Endothelial cell of umbilical vein (primary cell): Measurements from ENCODE around the gene ARF4. TPM values are rescaled to one million over a fixed set of nuclear protein-coding genes. Genes with fewer than 3 reads are reported as not detected.

Source experiments
- BruUV-seq: library from RNA; stranded (reverse); fragments of 400-500 nt; replicated peaks from 2 replicates; lab custom pipeline; 2021; lab: Mats Ljungman, UMichigan
- CTCF ChIA-PET: fragments of 300-600, 350-600 bp; sonication (Branson Sonifier 250); formaldehyde crosslinking; loops from one replicate; lab custom pipeline; 2021; ENCODE audit warnings: antibody characterized with exemption, inconsistent platforms; lab: Charles Lee
- POLR2A ChIA-PET: fragments of 300-600, 350-600 bp; sonication (Branson Sonifier 250); formaldehyde crosslinking; loops from one replicate; lab custom pipeline; 2021; ENCODE audit warnings: antibody characterized with exemption, inconsistent platforms; lab: Charles Lee
- DNase-seq: peaks from one replicate; pipeline ENCODE4 v3.0.0-alpha.2; 2011; ENCODE audit warnings: low read depth, low spot score
- FAIRE-seq: peaks from 2 replicates; lab custom pipeline; 2011; peaks lifted over from hg19 to GRCh38; lab: Jason Lieb, UNC
- H2AFZ ChIP-seq: 2 replicates; pipeline ENCODE4 v1.6.0; 2012; ENCODE audit warnings: low read depth, low read length, control low read depth, inconsistent platforms
- H3K27ac ChIP-seq: 2 replicates; pipeline ENCODE4 v1.5.1; 2011; ENCODE audit warnings: low read depth, mild to moderate bottlenecking, control low read depth, low read length, moderate library complexity; ENCODE audit not compliant: insufficient read depth
- H3K27me3 ChIP-seq, 2 experiments: 2 replicates each; pipeline versions ENCODE4 v1.6.0 to v1.6.1; 2011; ENCODE audit warnings: low read length in 2 of 2, mixed read lengths in 1 of 2; ENCODE audit not compliant: control insufficient read depth in 2 of 2, insufficient read depth in 2 of 2
- H3K36me3 ChIP-seq, 2 experiments: 2 replicates in 1 of 2; 3 replicates in 1 of 2; pipeline ENCODE4 v1.5.1; 2011; ENCODE audit warnings: low read length in 2 of 2, mild to moderate bottlenecking in 1 of 2, moderate library complexity in 1 of 2; ENCODE audit not compliant: control insufficient read depth in 2 of 2, insufficient read depth in 2 of 2; ENCODE audit errors: extremely low read depth in 1 of 2
- H3K4me1 ChIP-seq: 3 replicates; pipeline ENCODE4 v1.5.1; 2011; ENCODE audit warnings: mild to moderate bottlenecking, low read length; ENCODE audit not compliant: control insufficient read depth, insufficient read depth; ENCODE audit errors: extremely low read depth
- H3K4me2 ChIP-seq: 2 replicates; pipeline ENCODE4 v1.6.1; 2011; ENCODE audit warnings: low read length, control low read depth, mixed read lengths; ENCODE audit not compliant: insufficient read depth
- H3K4me3 ChIP-seq, 3 experiments: fragments of 200-600 bp in 1 of 3; sonication (generic), shearing (Covaris generic) in 1 of 3; replicated peaks in 1 of 3; 2 replicates each; pipeline ENCODE4 v1.5.1; 2011 to 2016; ENCODE audit warnings: control low read depth in 3 of 3, low read length in 3 of 3, mild to moderate bottlenecking in 2 of 3, inconsistent platforms in 1 of 3, low read depth in 1 of 3, moderate library complexity in 1 of 3; ENCODE audit not compliant: insufficient read depth in 1 of 3
- H3K79me2 ChIP-seq: 2 replicates; pipeline ENCODE4 v1.6.0; 2012; ENCODE audit warnings: low read length, inconsistent platforms; ENCODE audit not compliant: control insufficient read depth, insufficient read depth
- H3K9ac ChIP-seq: replicated peaks from 2 replicates; pipeline ENCODE3; 2011; ENCODE audit warnings: low read length, control low read depth; ENCODE audit not compliant: insufficient read depth; ENCODE audit errors: extremely low read depth
- H3K9me1 ChIP-seq: replicated peaks from 3 replicates; pipeline ENCODE4 v1.6.0; 2011; ENCODE audit warnings: mild to moderate bottlenecking, low read length; ENCODE audit not compliant: control insufficient read depth, insufficient read depth; ENCODE audit errors: extremely low read depth
- H3K9me3 ChIP-seq: replicated peaks from 2 replicates; pipeline ENCODE4 v1.5.1; 2012; ENCODE audit warnings: low read length, inconsistent platforms; ENCODE audit not compliant: control insufficient read depth, insufficient read depth
- H4K20me1 ChIP-seq: replicated peaks from 2 replicates; pipeline ENCODE3; 2011; ENCODE audit warnings: mild to moderate bottlenecking, low read length; ENCODE audit not compliant: control insufficient read depth, insufficient read depth; ENCODE audit errors: extremely low read depth
- EZH2 ChIP-seq: IDR thresholded peaks from 2 replicates; pipeline ENCODE4 v1.6.1; 2012; ENCODE audit warnings: borderline replicate concordance, low read depth, mild to moderate bottlenecking, moderate library complexity, low read length, inconsistent platforms; ENCODE audit not compliant: severe bottlenecking
- FOS ChIP-seq: IDR thresholded peaks from 2 replicates; pipeline ENCODE4 v1.6.1; 2011; ENCODE audit warnings: mild to moderate bottlenecking, low read length, moderate library complexity, borderline replicate concordance; ENCODE audit not compliant: insufficient read depth
- GATA2 ChIP-seq: IDR thresholded peaks from 2 replicates; pipeline ENCODE4 v1.7.0; 2011; ENCODE audit warnings: low read depth, mild to moderate bottlenecking, moderate library complexity, mixed read lengths, low read length; ENCODE audit not compliant: insufficient read length, insufficient read depth
- MAX ChIP-seq: IDR thresholded peaks from 2 replicates; pipeline ENCODE4 v1.6.1; 2011; ENCODE audit not compliant: insufficient read depth, insufficient read length
- MYC ChIP-seq: IDR thresholded peaks from one replicate; pipeline ENCODE4 v1.6.1; 2011; ENCODE audit warnings: mild to moderate bottlenecking, low read depth, low read length
- POLR2A ChIP-seq: IDR thresholded peaks from 2 replicates; pipeline ENCODE4 v1.6.1; 2012; ENCODE audit warnings: low read depth, mild to moderate bottlenecking, control low read depth, low read length
- POLR2AphosphoS5 ChIP-seq: IDR thresholded peaks from 2 replicates; pipeline ENCODE4 v1.6.1; 2012; ENCODE audit warnings: low read depth, mild to moderate bottlenecking, control low read depth, low read length, moderate library complexity; ENCODE audit not compliant: insufficient read depth
- dilution Hi-C: fragments of 300-500 bp; cut with MboI; formaldehyde crosslinking; loops from one replicate; pipeline ENCODE4 v1.15.0; 2019; ENCODE audit warnings: low sequenced_read_pairs; ENCODE audit not compliant: extremely low pct_ligation_motif_present
- intact Hi-C: fragments of 100-400 bp; cut with micrococcal nuclease; formaldehyde crosslinking; loops from one replicate; pipeline ENCODE4 v1.10.0; 2022
- polyA plus RNA-seq, 4 experiments: library from polyadenylated mRNA; depleted of rRNA in 3 of 4; stranded (reverse) in 3 of 4; unstranded in 1 of 4; fragments of >200 nt; gene quantifications; 2 replicates each; pipeline versions ENCODE4 v1.2.1 to v1.2.3, GENCODE V29; 2011 to 2012; ENCODE audit warnings: missing spikeins in 1 of 4
- total RNA-seq: library from RNA; stranded (reverse); gene quantifications from 2 replicates; pipeline ENCODE4 v1.2.3, GENCODE V29; 2021
- TF ChIP-seq, protein P1 (sequence below), 2 donors: IDR thresholded peaks; 1 replicate in 1 of 2; 2 replicates in 1 of 2; pipeline ENCODE4 v1.5.1; 2011; ENCODE audit warnings: low read length in 2 of 2, mild to moderate bottlenecking in 2 of 2, moderate library complexity in 2 of 2, control low read depth in 1 of 2, inconsistent platforms in 1 of 2, low read depth in 1 of 2; ENCODE audit not compliant: insufficient read depth in 1 of 2; ENCODE audit errors: extremely low read depth in 1 of 2

Gene ARF4
- total and polyA plus RNA-seq, 2 donors (not counting 3 experiments of a cell fraction or from before 2014, with no cell fraction given): 239 to 249 TPM

DNA sequence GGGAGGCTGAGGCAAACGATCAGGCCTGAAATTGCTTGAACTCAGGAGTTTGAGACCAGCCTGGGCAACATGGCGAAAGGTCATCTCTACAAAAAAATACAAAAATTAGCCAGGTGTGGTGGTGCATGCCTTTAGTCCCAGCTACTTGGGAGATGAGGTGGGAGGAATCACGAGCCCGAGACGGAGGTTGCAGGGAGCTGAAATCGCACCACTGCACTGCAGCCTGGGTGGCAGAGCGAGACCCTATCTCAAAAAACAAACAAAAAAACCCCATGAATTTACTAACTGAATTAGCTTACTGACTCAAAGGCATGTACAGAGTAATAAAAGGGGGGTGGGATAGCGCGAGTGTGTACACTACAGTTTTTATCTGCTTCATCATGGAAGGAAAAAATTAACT is 19.3 kb downstream of the ARF4 start:
- H3K36me3 ChIP-seq: peaks cover 18 to 38% of the 10 kb centered on the region in 2 experiments
- no peak for TF ChIP-seq POLR2A
- TF ChIP-seq POLR2AphosphoS5: no peak
- no peak for TF ChIP-seq MAX
- no peak for TF ChIP-seq EZH2
- no peak for TF ChIP-seq FOS
- TF ChIP-seq, protein P1, sequence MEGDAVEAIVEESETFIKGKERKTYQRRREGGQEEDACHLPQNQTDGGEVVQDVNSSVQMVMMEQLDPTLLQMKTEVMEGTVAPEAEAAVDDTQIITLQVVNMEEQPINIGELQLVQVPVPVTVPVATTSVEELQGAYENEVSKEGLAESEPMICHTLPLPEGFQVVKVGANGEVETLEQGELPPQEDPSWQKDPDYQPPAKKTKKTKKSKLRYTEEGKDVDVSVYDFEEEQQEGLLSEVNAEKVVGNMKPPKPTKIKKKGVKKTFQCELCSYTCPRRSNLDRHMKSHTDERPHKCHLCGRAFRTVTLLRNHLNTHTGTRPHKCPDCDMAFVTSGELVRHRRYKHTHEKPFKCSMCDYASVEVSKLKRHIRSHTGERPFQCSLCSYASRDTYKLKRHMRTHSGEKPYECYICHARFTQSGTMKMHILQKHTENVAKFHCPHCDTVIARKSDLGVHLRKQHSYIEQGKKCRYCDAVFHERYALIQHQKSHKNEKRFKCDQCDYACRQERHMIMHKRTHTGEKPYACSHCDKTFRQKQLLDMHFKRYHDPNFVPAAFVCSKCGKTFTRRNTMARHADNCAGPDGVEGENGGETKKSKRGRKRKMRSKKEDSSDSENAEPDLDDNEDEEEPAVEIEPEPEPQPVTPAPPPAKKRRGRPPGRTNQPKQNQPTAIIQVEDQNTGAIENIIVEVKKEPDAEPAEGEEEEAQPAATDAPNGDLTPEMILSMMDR (IDR thresholded peaks at IDR 0.05; ENCODE audit: extremely low read depth in 1 of 2, insufficient read depth in 1 of 2, low read depth in 1 of 2, low read length in 2 of 2): no peak
- TF ChIP-seq MYC: no peak
- TF ChIP-seq GATA2: no peak

More for the DNA sequence above, 19.3 kb downstream of the ARF4 start:
- no peak overlapping the region for H3K4me2 ChIP-seq
- no peaks in the 10 kb centered on the region for H3K9me3 ChIP-seq
- H3K27me3 ChIP-seq: no peaks in the 10 kb centered on the region
- no peak overlapping the region for H3K4me3 ChIP-seq
- no peaks in the 10 kb centered on the region for H3K4me1 ChIP-seq
- CTCF ChIA-PET: interaction anchor here (1.2 to 7.7 kb wide), 3 partner anchors 8 to 180 kb away, joined by 3 to 48 read pairs (median 6); no protein-coding TSS in a partner anchor
- no TSS peak for BruUV-seq
- DNase-seq (no peak), FAIRE-seq (no peak)
- dilution Hi-C loops: no loop called here
- intact Hi-C loops: no loop called here
- peaks cover 77% of the 10 kb centered on the region for H3K79me2 ChIP-seq
- H4K20me1 ChIP-seq: peaks cover 2% of the 10 kb centered on the region
- no peak overlapping the region for H2AFZ ChIP-seq
- POLR2A ChIA-PET: interaction anchor here (0.6 kb wide), 1 partner anchor 20 kb away, joined by 3 read pairs; the partner anchor contains the start of gene ARF4
- H3K27ac ChIP-seq: no peak overlapping the region
- no peak overlapping the region for H3K9ac ChIP-seq
- H3K9me1 ChIP-seq: no peaks in the 10 kb centered on the region
